ENCODE results near the gene MESD. TPM values are rescaled to one million over a fixed set of nuclear protein-coding genes. Genes with fewer than 3 reads are reported as not detected.

Gene MESD
- total and polyA plus RNA-seq, 2 of the 4 experiments (the other 2 are of a cell fraction) = 10.0 to 14.0 TPM

DNA sequence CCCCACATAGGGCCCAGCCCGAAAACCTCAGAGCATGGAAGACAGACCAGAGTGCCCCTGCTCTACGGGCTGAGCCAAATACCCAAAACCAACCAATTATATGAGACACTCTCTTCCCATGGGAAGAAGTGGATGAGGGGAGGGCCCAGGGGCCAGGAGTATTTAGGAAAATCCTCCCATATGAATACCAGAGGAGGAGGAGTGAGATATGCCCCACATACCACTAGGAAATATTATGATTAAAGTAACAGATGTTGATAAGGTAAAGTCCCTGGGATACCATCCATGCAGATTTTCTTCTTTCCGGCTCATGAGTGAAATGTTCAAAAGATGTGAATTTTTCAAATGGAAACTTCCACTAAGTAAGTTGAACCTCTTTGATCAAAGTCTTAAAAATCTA lies 50.4 kb downstream of the MESD start:
- no peak overlapping the region for H2BK15ac ChIP-seq (ENCODE audit: low read depth, low read length)
- H3K4me1 ChIP-seq (ENCODE audit: control insufficient read depth, insufficient read depth, low read length) = peaks cover 6% of the 10 kb centered on the region
- H3K9me3 ChIP-seq (ENCODE audit: control insufficient read depth, insufficient read depth, low read length) = no peaks in the 10 kb centered on the region
- H3K18ac ChIP-seq (ENCODE audit: low read depth, low read length) = no peak overlapping the region
- intact Hi-C loops (cut with micrococcal nuclease) = no loop called here
- no CpG with 5 or more reads among the region's 3 CpGs for WGBS, 2 experiments (ENCODE audit: extremely low coverage in 2 of 2, insufficient read length in 1 of 2)
- CTCF ChIA-PET = interaction anchor here (1.0 kb wide), 1 partner anchor 30 kb away, joined by 4 read pairs; no protein-coding TSS in a partner anchor
- DNase-seq (no peak), ATAC-seq (ENCODE audit: low read depth) (no peak)
- POLR2A ChIA-PET (ENCODE audit: unreplicated experiment) = no interaction called here
- H3K27ac ChIP-seq (ENCODE audit: insufficient read depth, low read length) = no peak overlapping the region
- 0 out of 4 replicates have a peak, but pooled peaks cover 0 to 4% of the 10 kb centered on the region in 2 experiments for H3K79me1 ChIP-seq (ENCODE audit: low read depth in 1 of 2, low read length in 2 of 2)
- no peak overlapping the region for H4K5ac ChIP-seq (ENCODE audit: low read depth, low read length)
- no peak overlapping the region for H3K4ac ChIP-seq (ENCODE audit: low read depth, low read length)
- no peak overlapping the region for H2BK20ac ChIP-seq (ENCODE audit: low read depth, low read length)
- no peak overlapping the region for H3K4me2 ChIP-seq (ENCODE audit: low read depth, low read length)
- H4K91ac ChIP-seq (ENCODE audit: insufficient read depth, low read depth, low read length) = no peak overlapping the region
- no peak overlapping the region for H2BK120ac ChIP-seq (ENCODE audit: low read depth, low read length)
- no peak overlapping the region for H2AK5ac ChIP-seq (ENCODE audit: low read depth, low read length)
- no peak overlapping the region for H3K23ac ChIP-seq (ENCODE audit: low read depth, low read length)
- H3K36me3 ChIP-seq (ENCODE audit: control insufficient read depth, insufficient read depth, low read length) = peaks cover 82% of the 10 kb centered on the region
- in situ Hi-C loops (cut with MboI; ENCODE audit: low sequenced_read_pairs) = no loop called here
- no peak overlapping the region for H2BK5ac ChIP-seq (ENCODE audit: low read depth, low read length, poor library complexity, severe bottlenecking)
- no peak overlapping the region for H3K4me3 ChIP-seq (ENCODE audit: insufficient read depth, low read depth, low read length)
- H3K9ac ChIP-seq (ENCODE audit: low read depth, low read length) = no peak overlapping the region
- no peak overlapping the region for H2AFZ ChIP-seq (replicated peaks; ENCODE audit: low read length, poor library complexity)
- H4K8ac ChIP-seq (ENCODE audit: low read depth in 2 of 2, low read length in 2 of 2) = no peak overlapping the region
- dilution Hi-C loops (cut with HindIII; ENCODE audit: low sequenced_read_pairs, unreplicated experiment) = no loop called here
- H3K27me3 ChIP-seq (ENCODE audit: control insufficient read depth, insufficient read depth, low read length) = no peaks in the 10 kb centered on the region
- H4K20me1 ChIP-seq (ENCODE audit: insufficient read depth, low read length) = peaks cover 41% of the 10 kb centered on the region; the same call in 1 of the 2 replicates
- H3K14ac ChIP-seq (replicated peaks; ENCODE audit: low read depth, low read length) = no peak overlapping the region
- H3K56ac ChIP-seq (ENCODE audit: extremely low read depth, insufficient read depth, low read length) = no peak overlapping the region
- no TSS peak for BruUV-seq (replicated peaks)
- no peak for TF ChIP-seq RCOR1 (IDR thresholded peaks at IDR 0.05; ENCODE audit: insufficient replicate concordance, low read length)
- no peak for TF ChIP-seq SMC3 (IDR thresholded peaks at IDR 0.05; ENCODE audit: low read depth, low read length)
- TF ChIP-seq FOS (IDR thresholded peaks at IDR 0.05; ENCODE audit: low read depth, low read length) = no peak
- TF ChIP-seq RAD21 (IDR thresholded peaks at IDR 0.05; ENCODE audit: low read length) = no peak
- TF ChIP-seq, protein P1, sequence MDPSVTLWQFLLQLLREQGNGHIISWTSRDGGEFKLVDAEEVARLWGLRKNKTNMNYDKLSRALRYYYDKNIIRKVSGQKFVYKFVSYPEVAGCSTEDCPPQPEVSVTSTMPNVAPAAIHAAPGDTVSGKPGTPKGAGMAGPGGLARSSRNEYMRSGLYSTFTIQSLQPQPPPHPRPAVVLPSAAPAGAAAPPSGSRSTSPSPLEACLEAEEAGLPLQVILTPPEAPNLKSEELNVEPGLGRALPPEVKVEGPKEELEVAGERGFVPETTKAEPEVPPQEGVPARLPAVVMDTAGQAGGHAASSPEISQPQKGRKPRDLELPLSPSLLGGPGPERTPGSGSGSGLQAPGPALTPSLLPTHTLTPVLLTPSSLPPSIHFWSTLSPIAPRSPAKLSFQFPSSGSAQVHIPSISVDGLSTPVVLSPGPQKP (IDR thresholded peaks at IDR 0.05; ENCODE audit: borderline replicate concordance, low read depth, low read length) = no peak
- no peak for TF ChIP-seq CHD1 (IDR thresholded peaks at IDR 0.05; ENCODE audit: low read depth, low read length)
- TF ChIP-seq, protein P2, sequence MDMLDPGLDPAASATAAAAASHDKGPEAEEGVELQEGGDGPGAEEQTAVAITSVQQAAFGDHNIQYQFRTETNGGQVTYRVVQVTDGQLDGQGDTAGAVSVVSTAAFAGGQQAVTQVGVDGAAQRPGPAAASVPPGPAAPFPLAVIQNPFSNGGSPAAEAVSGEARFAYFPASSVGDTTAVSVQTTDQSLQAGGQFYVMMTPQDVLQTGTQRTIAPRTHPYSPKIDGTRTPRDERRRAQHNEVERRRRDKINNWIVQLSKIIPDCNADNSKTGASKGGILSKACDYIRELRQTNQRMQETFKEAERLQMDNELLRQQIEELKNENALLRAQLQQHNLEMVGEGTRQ (IDR thresholded peaks at IDR 0.05; ENCODE audit: low read depth, low read length) = no peak
- TF ChIP-seq NFE2L2 (IDR thresholded peaks at IDR 0.05; ENCODE audit: low read depth, low read length) = no peak
- TF ChIP-seq MAFK (IDR thresholded peaks at IDR 0.05; ENCODE audit: low read depth, low read length) = no peak
- no peak for TF ChIP-seq BHLHE40 (IDR thresholded peaks at IDR 0.05; ENCODE audit: low read depth, low read length)
- no peak overlapping the region for H2AK9ac ChIP-seq (replicated peaks; ENCODE audit: low read depth, low read length, poor library complexity)
- H3K9me1 ChIP-seq (ENCODE audit: insufficient read depth, low read length) = peaks cover 27% of the 10 kb centered on the region

Data from IMR-90 (cell line).